GM23338 (cell line): Measurements from ENCODE around the gene SEMA6D. TPM values are rescaled to one million over a fixed set of nuclear protein-coding genes. Genes with fewer than 3 reads are reported as not detected.

ENCODE experiments used
- ATAC-seq: fragments of 200-7000 bp; cut with Tn5 transposase; 3 replicates; pipeline ENCODE4 v1.9.1; 2020
- DNase-seq: peaks from one replicate; pipeline ENCODE4 v3.0.0-alpha.2; 2015; ENCODE audit warnings: low spot score
- H2AFZ ChIP-seq: fragments of 200-600 bp; sonication (generic); 2 replicates; pipeline ENCODE4 v1.8.0; 2016; ENCODE audit warnings: antibody characterized with exemption, mild to moderate bottlenecking, moderate library complexity
- H3F3A ChIP-seq: fragments of 200-600 bp; sonication (generic); replicated peaks from 2 replicates; pipeline ENCODE4 v1.8.0; 2017; ENCODE audit warnings: antibody characterized with exemption, mixed run types, low read depth
- H3K27ac ChIP-seq: fragments of 200-600 bp; sonication (generic); 2 replicates; pipeline ENCODE4 v1.6.1; 2016; ENCODE audit warnings: low read depth
- H3K27me3 ChIP-seq: fragments of 200-600 bp; sonication (generic); 2 replicates; pipeline ENCODE4 v1.8.0; 2016; ENCODE audit warnings: mild to moderate bottlenecking, mixed run types, moderate library complexity; ENCODE audit not compliant: insufficient read depth
- H3K36me3 ChIP-seq: fragments of 200-600 bp; sonication (generic); 2 replicates; pipeline ENCODE4 v1.8.0; 2016; ENCODE audit warnings: mild to moderate bottlenecking; ENCODE audit not compliant: insufficient read depth
- H3K4me1 ChIP-seq: fragments of 200-600 bp; sonication (generic); 2 replicates; pipeline ENCODE4 v1.8.0; 2016; ENCODE audit warnings: mild to moderate bottlenecking, moderate library complexity; ENCODE audit not compliant: insufficient read depth
- H3K4me2 ChIP-seq: fragments of 200-600 bp; sonication (generic); 2 replicates; pipeline ENCODE4 v1.7.1; 2017; ENCODE audit warnings: mixed run types
- H3K4me3 ChIP-seq: fragments of 200-600 bp; sonication (generic); 2 replicates; pipeline ENCODE4 v1.6.1; 2016; ENCODE audit warnings: mixed run types
- H3K79me2 ChIP-seq: fragments of 200-600 bp; sonication (generic); replicated peaks from 2 replicates; pipeline ENCODE4 v1.8.0; 2017; ENCODE audit warnings: mild to moderate bottlenecking; ENCODE audit not compliant: insufficient read depth
- H3K9me2 ChIP-seq: fragments of 200-600 bp; sonication (generic); 2 replicates; pipeline ENCODE4 v1.8.0; 2017; ENCODE audit not compliant: insufficient read depth
- H4K20me1 ChIP-seq: fragments of 200-600 bp; sonication (generic); replicated peaks from 2 replicates; pipeline ENCODE4 v1.8.0; 2017; ENCODE audit warnings: mild to moderate bottlenecking; ENCODE audit not compliant: insufficient read depth
- H3K27ac Mint-ChIP-seq: 2 replicates; pipeline ENCODE4 v1.8.0; 2020; ENCODE audit warnings: inconsistent platforms, mild to moderate bottlenecking, moderate library complexity, mixed read lengths
- H3K27me3 Mint-ChIP-seq: 3 replicates; pipeline ENCODE4 v1.8.0; 2022; ENCODE audit warnings: low read depth, mild to moderate bottlenecking, moderate library complexity, mixed read lengths, inconsistent platforms; ENCODE audit not compliant: insufficient read depth, poor library complexity
- H3K36me3 Mint-ChIP-seq: 3 replicates; pipeline ENCODE4 v1.8.0; 2021; ENCODE audit warnings: low read depth, mild to moderate bottlenecking, inconsistent platforms, moderate library complexity, mixed read lengths
- H3K4me1 Mint-ChIP-seq: 3 replicates; pipeline ENCODE4 v1.8.0; 2020; ENCODE audit warnings: mild to moderate bottlenecking, inconsistent platforms, mixed read lengths
- H3K4me3 Mint-ChIP-seq: 3 replicates; pipeline ENCODE4 v1.8.0; 2021; ENCODE audit warnings: moderate library complexity, mild to moderate bottlenecking, inconsistent platforms, mixed read lengths
- H3K9me3 Mint-ChIP-seq: 3 replicates; pipeline ENCODE4 v1.8.0; 2020; ENCODE audit warnings: moderate library complexity, mild to moderate bottlenecking, inconsistent platforms, mixed read lengths
- CREB1 ChIP-seq: fragments of 250-450 bp; sonication (Bioruptor Pico); IDR thresholded peaks from 2 replicates; pipeline ENCODE4 v1.5.0; 2020; ENCODE audit warnings: low read depth, mild to moderate bottlenecking, moderate library complexity
- EZH2 ChIP-seq: fragments of 200-600 bp; sonication (generic); IDR thresholded peaks from one replicate; pipeline ENCODE4 v1.8.0; 2017; ENCODE audit warnings: antibody characterized with exemption, mild to moderate bottlenecking, low read depth; ENCODE audit not compliant: unreplicated experiment
- polyA plus RNA-seq: library from polyadenylated mRNA; unstranded; fragments of >200 nt; fragmentation: Nextera tagmentation; extraction: Ambion mirVana; gene quantifications from 2 replicates; pipeline ENCODE4 v1.2.1, GENCODE V29; 2016
- total RNA-seq: library from RNA; depleted of rRNA; stranded (reverse); fragments of >200 nt; shearing (Covaris generic); gene quantifications from 2 replicates; pipeline ENCODE4 v1.2.3, GENCODE V29; 2014
- TF ChIP-seq, protein P1 (sequence below), 2 experiments: fragments of 200-600 bp in 1 of 2; sonication (generic) in 1 of 2; conservative IDR thresholded peaks; 2 replicates each; pipeline versions ENCODE4 v1.5.1 to v1.6.1; 2016 to 2017; ENCODE audit warnings: antibody characterized with exemption in 2 of 2, low read depth in 2 of 2, mild to moderate bottlenecking in 2 of 2, moderate library complexity in 1 of 2
- TF ChIP-seq, protein P2 (sequence below): IDR thresholded peaks from one replicate; pipeline ENCODE4 v1.6.1; 2018; ENCODE audit warnings: antibody characterized with exemption; ENCODE audit not compliant: unreplicated experiment
- TF ChIP-seq, protein P3 (sequence below): fragments of 250-450 bp; sonication (Bioruptor Pico); IDR thresholded peaks from 2 replicates; pipeline ENCODE4 v1.5.0; 2020; ENCODE audit warnings: mild to moderate bottlenecking, moderate library complexity

Gene SEMA6D
- total and polyA plus RNA-seq, 2 experiments from 2014 or later, result 0.37 to 0.97 TPM

DNA sequence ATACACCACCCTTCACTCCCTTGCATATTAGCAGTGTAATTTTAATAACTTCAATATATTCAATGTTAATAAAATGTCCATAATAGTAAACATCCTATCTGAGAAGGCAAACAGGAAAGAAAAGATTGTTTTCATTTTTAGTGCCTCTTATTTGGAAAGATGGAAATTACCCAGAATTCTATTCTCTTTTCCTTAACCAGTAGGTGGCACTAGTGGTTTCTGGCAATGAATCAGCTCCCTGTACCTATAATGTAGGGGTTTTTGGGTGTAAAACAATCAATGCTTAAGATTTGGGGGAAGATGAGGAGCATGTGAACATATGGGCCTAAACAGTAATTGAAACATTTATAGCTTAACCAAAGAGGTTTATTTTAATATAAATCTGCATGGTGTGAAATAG, 5.7 kb upstream of the SEMA6D start:
- Mint-ChIP-seq H3K27me3 (peaks cover 9% of the 10 kb centered on the region), H3K4me1 (peaks cover 20% of the 10 kb centered on the region), H3K36me3 (no peaks in the 10 kb centered on the region), H3K4me3 (no peak overlapping the region), H3K9me3 (no peaks in the 10 kb centered on the region), H3K27ac (0 out of 2 replicates have a peak overlapping the region, but pooled peaks have one; percentile 7)
- H3K9me2 ChIP-seq, result no peaks in the 10 kb centered on the region
- H3K36me3 ChIP-seq, result no peaks in the 10 kb centered on the region
- H2AFZ ChIP-seq, result no peak overlapping the region
- no peaks in the 10 kb centered on the region for H3K79me2 ChIP-seq
- H3K27me3 ChIP-seq, result peaks cover 17% of the 10 kb centered on the region; the same call in 1 of the 2 replicates
- TF ChIP-seq, protein P1, sequence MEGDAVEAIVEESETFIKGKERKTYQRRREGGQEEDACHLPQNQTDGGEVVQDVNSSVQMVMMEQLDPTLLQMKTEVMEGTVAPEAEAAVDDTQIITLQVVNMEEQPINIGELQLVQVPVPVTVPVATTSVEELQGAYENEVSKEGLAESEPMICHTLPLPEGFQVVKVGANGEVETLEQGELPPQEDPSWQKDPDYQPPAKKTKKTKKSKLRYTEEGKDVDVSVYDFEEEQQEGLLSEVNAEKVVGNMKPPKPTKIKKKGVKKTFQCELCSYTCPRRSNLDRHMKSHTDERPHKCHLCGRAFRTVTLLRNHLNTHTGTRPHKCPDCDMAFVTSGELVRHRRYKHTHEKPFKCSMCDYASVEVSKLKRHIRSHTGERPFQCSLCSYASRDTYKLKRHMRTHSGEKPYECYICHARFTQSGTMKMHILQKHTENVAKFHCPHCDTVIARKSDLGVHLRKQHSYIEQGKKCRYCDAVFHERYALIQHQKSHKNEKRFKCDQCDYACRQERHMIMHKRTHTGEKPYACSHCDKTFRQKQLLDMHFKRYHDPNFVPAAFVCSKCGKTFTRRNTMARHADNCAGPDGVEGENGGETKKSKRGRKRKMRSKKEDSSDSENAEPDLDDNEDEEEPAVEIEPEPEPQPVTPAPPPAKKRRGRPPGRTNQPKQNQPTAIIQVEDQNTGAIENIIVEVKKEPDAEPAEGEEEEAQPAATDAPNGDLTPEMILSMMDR (conservative IDR thresholded peaks at IDR 0.05; ENCODE audit: low read depth in 2 of 2), result peak; percentile 66 to 84
- TF ChIP-seq EZH2 (no peak), CREB1 (no peak)
- TF ChIP-seq, protein P2, sequence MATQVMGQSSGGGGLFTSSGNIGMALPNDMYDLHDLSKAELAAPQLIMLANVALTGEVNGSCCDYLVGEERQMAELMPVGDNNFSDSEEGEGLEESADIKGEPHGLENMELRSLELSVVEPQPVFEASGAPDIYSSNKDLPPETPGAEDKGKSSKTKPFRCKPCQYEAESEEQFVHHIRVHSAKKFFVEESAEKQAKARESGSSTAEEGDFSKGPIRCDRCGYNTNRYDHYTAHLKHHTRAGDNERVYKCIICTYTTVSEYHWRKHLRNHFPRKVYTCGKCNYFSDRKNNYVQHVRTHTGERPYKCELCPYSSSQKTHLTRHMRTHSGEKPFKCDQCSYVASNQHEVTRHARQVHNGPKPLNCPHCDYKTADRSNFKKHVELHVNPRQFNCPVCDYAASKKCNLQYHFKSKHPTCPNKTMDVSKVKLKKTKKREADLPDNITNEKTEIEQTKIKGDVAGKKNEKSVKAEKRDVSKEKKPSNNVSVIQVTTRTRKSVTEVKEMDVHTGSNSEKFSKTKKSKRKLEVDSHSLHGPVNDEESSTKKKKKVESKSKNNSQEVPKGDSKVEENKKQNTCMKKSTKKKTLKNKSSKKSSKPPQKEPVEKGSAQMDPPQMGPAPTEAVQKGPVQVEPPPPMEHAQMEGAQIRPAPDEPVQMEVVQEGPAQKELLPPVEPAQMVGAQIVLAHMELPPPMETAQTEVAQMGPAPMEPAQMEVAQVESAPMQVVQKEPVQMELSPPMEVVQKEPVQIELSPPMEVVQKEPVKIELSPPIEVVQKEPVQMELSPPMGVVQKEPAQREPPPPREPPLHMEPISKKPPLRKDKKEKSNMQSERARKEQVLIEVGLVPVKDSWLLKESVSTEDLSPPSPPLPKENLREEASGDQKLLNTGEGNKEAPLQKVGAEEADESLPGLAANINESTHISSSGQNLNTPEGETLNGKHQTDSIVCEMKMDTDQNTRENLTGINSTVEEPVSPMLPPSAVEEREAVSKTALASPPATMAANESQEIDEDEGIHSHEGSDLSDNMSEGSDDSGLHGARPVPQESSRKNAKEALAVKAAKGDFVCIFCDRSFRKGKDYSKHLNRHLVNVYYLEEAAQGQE, result no peak
- no peaks in the 10 kb centered on the region for H4K20me1 ChIP-seq
- ATAC-seq (no peak; the same call in 2 of the 3 replicates), DNase-seq (peak; percentile 65)
- H3K27ac ChIP-seq, result no peak overlapping the region
- H3K4me3 ChIP-seq, result no peak overlapping the region
- no peak overlapping the region for H3K4me2 ChIP-seq
- no peaks in the 10 kb centered on the region for H3F3A ChIP-seq
- peaks cover 20% of the 10 kb centered on the region for H3K4me1 ChIP-seq

DNA sequence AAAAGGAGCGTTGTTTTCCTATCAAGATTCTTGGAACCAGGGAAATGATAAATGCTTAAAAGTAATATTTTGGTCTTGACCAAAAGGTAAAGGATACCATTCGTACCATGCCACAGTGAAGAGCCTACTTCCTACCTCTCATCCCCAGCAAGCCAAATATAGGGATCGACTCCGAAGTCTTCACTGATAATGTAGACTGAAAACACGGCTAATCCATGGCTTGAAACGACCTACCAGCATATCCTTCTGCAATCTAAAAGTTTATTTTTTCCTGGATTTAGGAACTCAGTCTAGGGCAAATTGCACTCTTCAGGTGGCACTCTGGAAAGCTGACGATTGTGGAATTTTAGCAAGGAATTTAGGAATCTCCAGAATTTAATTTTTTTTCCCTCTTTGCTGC, 1.9 kb upstream of the SEMA6D start:
- Mint-ChIP-seq H3K4me3 (no peak overlapping the region), H3K27me3 (peaks cover 33% of the 10 kb centered on the region), H3K36me3 (no peaks in the 10 kb centered on the region), H3K27ac (no peak overlapping the region), H3K9me3 (no peaks in the 10 kb centered on the region), H3K4me1 (peaks cover 35% of the 10 kb centered on the region)
- H3K9me2 ChIP-seq, result no peaks in the 10 kb centered on the region
- no peaks in the 10 kb centered on the region for H3K79me2 ChIP-seq
- peak overlapping the region; percentile 19; the same call in 1 of the 2 replicates for H2AFZ ChIP-seq
- ATAC-seq, result no peak
- peaks cover 44% of the 10 kb centered on the region for H3K27me3 ChIP-seq
- DNase-seq, result no peak
- H3K4me2 ChIP-seq, result peak overlapping the region; percentile 94; the same call in 1 of the 2 replicates
- H4K20me1 ChIP-seq, result 0 out of 2 replicates have a peak, but pooled peaks cover 4% of the 10 kb centered on the region
- H3K36me3 ChIP-seq, result no peaks in the 10 kb centered on the region
- H3K27ac ChIP-seq, result no peak overlapping the region
- H3K4me3 ChIP-seq, result no peak overlapping the region
- peaks cover 38% of the 10 kb centered on the region for H3K4me1 ChIP-seq
- H3F3A ChIP-seq, result no peaks in the 10 kb centered on the region
- TF ChIP-seq, protein P1 (conservative IDR thresholded peaks at IDR 0.05; ENCODE audit: low read depth in 2 of 2), result no peak
- TF ChIP-seq, protein P3, sequence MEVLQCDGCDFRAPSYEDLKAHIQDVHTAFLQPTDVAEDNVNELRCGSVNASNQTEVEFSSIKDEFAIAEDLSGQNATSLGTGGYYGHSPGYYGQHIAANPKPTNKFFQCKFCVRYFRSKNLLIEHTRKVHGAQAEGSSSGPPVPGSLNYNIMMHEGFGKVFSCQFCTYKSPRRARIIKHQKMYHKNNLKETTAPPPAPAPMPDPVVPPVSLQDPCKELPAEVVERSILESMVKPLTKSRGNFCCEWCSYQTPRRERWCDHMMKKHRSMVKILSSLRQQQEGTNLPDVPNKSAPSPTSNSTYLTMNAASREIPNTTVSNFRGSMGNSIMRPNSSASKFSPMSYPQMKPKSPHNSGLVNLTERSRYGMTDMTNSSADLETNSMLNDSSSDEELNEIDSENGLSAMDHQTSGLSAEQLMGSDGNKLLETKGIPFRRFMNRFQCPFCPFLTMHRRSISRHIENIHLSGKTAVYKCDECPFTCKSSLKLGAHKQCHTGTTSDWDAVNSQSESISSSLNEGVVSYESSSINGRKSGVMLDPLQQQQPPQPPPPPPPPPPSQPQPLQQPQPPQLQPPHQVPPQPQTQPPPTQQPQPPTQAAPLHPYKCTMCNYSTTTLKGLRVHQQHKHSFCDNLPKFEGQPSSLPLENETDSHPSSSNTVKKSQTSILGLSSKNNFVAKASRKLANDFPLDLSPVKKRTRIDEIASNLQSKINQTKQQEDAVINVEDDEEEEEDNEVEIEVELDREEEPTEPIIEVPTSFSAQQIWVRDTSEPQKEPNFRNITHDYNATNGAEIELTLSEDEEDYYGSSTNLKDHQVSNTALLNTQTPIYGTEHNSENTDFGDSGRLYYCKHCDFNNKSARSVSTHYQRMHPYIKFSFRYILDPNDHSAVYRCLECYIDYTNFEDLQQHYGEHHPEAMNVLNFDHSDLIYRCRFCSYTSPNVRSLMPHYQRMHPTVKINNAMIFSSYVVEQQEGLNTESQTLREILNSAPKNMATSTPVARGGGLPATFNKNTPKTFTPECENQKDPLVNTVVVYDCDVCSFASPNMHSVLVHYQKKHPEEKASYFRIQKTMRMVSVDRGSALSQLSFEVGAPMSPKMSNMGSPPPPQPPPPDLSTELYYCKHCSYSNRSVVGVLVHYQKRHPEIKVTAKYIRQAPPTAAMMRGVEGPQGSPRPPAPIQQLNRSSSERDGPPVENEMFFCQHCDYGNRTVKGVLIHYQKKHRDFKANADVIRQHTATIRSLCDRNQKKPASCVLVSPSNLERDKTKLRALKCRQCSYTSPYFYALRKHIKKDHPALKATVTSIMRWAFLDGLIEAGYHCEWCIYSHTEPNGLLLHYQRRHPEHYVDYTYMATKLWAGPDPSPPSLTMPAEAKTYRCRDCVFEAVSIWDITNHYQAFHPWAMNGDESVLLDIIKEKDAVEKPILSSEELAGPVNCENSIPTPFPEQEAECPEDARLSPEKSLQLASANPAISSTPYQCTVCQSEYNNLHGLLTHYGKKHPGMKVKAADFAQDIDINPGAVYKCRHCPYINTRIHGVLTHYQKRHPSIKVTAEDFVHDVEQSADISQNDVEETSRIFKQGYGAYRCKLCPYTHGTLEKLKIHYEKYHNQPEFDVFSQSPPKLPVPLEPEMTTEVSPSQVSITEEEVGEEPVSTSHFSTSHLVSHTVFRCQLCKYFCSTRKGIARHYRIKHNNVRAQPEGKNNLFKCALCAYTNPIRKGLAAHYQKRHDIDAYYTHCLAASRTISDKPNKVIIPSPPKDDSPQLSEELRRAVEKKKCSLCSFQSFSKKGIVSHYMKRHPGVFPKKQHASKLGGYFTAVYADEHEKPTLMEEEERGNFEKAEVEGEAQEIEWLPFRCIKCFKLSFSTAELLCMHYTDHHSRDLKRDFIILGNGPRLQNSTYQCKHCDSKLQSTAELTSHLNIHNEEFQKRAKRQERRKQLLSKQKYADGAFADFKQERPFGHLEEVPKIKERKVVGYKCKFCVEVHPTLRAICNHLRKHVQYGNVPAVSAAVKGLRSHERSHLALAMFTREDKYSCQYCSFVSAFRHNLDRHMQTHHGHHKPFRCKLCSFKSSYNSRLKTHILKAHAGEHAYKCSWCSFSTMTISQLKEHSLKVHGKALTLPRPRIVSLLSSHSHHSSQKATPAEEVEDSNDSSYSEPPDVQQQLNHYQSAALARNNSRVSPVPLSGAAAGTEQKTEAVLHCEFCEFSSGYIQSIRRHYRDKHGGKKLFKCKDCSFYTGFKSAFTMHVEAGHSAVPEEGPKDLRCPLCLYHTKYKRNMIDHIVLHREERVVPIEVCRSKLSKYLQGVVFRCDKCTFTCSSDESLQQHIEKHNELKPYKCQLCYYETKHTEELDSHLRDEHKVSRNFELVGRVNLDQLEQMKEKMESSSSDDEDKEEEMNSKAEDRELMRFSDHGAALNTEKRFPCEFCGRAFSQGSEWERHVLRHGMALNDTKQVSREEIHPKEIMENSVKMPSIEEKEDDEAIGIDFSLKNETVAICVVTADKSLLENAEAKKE (CRISPR knock-in tag), result no peak
- TF ChIP-seq EZH2, result no peak
